ENCODE results near the gene ASB10.

ASB10 gene

GRCh38 chr7:151210087-151210854 lies 23.2 kb upstream of the ASB10 start, which contains the start of gene H2BK1:
Gene H2BK1 (minus strand): TSS chr7:151210488. CDS start chr7:151210318, 170 bp downstream.
- DNase-seq (ENCODE audit: low read depth), result no peak

- no peak for DNase-seq (ENCODE audit: low read depth)
Observed at GRCh38 chr7:151209588-151209987, 22.5 kb upstream of the ASB10 start.

GRCh38 chr7:151208253-151208862 lies 21.3 kb upstream of the ASB10 start:
- DNase-seq (ENCODE audit: low read depth), result no peak

- no peak for DNase-seq (ENCODE audit: low read depth)
Observed at GRCh38 chr7:151207804-151208203, 20.8 kb upstream of the ASB10 start.

GRCh38 chr7:151207315-151207714 lies 20.3 kb upstream of the ASB10 start:
- no peak for DNase-seq (ENCODE audit: low read depth)

- DNase-seq (ENCODE audit: low read depth), result no peak
Observed at GRCh38 chr7:151206914-151207313, 19.9 kb upstream of the ASB10 start.

- no peak for DNase-seq (ENCODE audit: low read depth)
Observed at GRCh38 chr7:151205730-151206129, 18.7 kb upstream of the ASB10 start.

GRCh38 chr7:151204383-151205032 lies 17.5 kb upstream of the ASB10 start:
- DNase-seq (ENCODE audit: low read depth), result no peak

GRCh38 chr7:151202836-151203235 lies 15.8 kb upstream of the ASB10 start:
- DNase-seq (ENCODE audit: low read depth), result no peak

GRCh38 chr7:151201751-151202150 lies 14.7 kb upstream of the ASB10 start:
- DNase-seq (ENCODE audit: low read depth), result no peak

GRCh38 chr7:151201344-151201743 lies 14.3 kb upstream of the ASB10 start:
- DNase-seq (ENCODE audit: low read depth), result no peak

- no peak for DNase-seq (ENCODE audit: low read depth)
Observed at GRCh38 chr7:151198945-151199848, 12.1 kb upstream of the ASB10 start.

- DNase-seq (ENCODE audit: low read depth), result no peak
Observed at GRCh38 chr7:151197932-151198331, 10.9 kb upstream of the ASB10 start.

- DNase-seq (ENCODE audit: low read depth), result no peak
Observed at GRCh38 chr7:151195616-151196450, 8.8 kb upstream of the ASB10 start.

GRCh38 chr7:151194188-151194587 lies 7.1 kb upstream of the ASB10 start:
- DNase-seq (ENCODE audit: low read depth), result no peak

- no peak for DNase-seq (ENCODE audit: low read depth)
Observed at GRCh38 chr7:151193203-151193978, 6.3 kb upstream of the ASB10 start.

- no peak for DNase-seq (ENCODE audit: low read depth)
Observed at GRCh38 chr7:151192002-151192539, 5.0 kb upstream of the ASB10 start.

GRCh38 chr7:151191544-151191943 lies 4.5 kb upstream of the ASB10 start:
- DNase-seq (ENCODE audit: low read depth), result no peak

- DNase-seq (ENCODE audit: low read depth), result no peak
Observed at GRCh38 chr7:151189038-151189437, 2.0 kb upstream of the ASB10 start.

- DNase-seq (ENCODE audit: low read depth), result no peak
Observed at GRCh38 chr7:151188252-151188542, 1.1 kb upstream of the ASB10 start.

Data from HS-27A (cell line).